HepG2 (cell line): ENCODE data around the gene SLCO2A1. TPM values are rescaled to one million over a fixed set of nuclear protein-coding genes. Genes with fewer than 3 reads are reported as not detected.

Source experiments
- CEBPG ChIP-seq: IDR thresholded peaks from 2 replicates; pipeline ENCODE4 v1.6.1; 2016
- ELF1 ChIP-seq: sonication (generic); formaldehyde crosslinking; IDR thresholded peaks from 2 replicates; pipeline ENCODE4 v1.4.0; 2020; ENCODE audit warnings: missing genetic modification reagents
- ETV5 ChIP-seq: IDR thresholded peaks from 2 replicates; pipeline ENCODE4 v1.6.1; 2018; ENCODE audit warnings: missing biosample characterization, missing genetic modification reagents, inconsistent platforms, borderline replicate concordance
- FOXP1 ChIP-seq, 2 experiments: fragments of 450-650 bp in 1 of 2; IDR thresholded peaks; 2 replicates each; pipeline ENCODE4 v1.6.1; 2017 to 2018; ENCODE audit warnings: antibody characterized with exemption in 1 of 2
- KLF9 ChIP-seq: IDR thresholded peaks from 2 replicates; pipeline ENCODE4 v1.6.1; 2016; ENCODE audit warnings: low read depth
- NCOA2 ChIP-seq: sonication (generic); formaldehyde crosslinking; IDR thresholded peaks from 2 replicates; pipeline ENCODE4 v1.8.0; 2022; ENCODE audit warnings: inconsistent platforms
- NFATC3 ChIP-seq: sonication (generic); formaldehyde crosslinking; IDR thresholded peaks from 2 replicates; pipeline ENCODE4 v1.5.1; 2020; ENCODE audit warnings: mild to moderate bottlenecking, missing genetic modification reagents
- NR2F6 ChIP-seq, 2 experiments: IDR thresholded peaks; 2 replicates each; pipeline ENCODE4 v1.6.1; 2016; ENCODE audit warnings: antibody characterized with exemption in 1 of 2, mild to moderate bottlenecking in 1 of 2
- PRDM10 ChIP-seq: sonication (generic); formaldehyde crosslinking; IDR thresholded peaks from 2 replicates; pipeline ENCODE4 v1.4.0; 2020; ENCODE audit warnings: low read depth, missing genetic modification reagents
- SAP130 ChIP-seq: IDR thresholded peaks from 2 replicates; pipeline ENCODE4 v1.6.1; 2016; ENCODE audit warnings: low read depth
- SP2 ChIP-seq: sonication (generic); formaldehyde crosslinking; IDR thresholded peaks from 2 replicates; pipeline ENCODE4 v1.5.1; 2020; ENCODE audit warnings: mild to moderate bottlenecking, missing genetic modification reagents
- TEAD3 ChIP-seq: optimal IDR thresholded peaks from 2 replicates; pipeline ENCODE3; 2016; ENCODE audit warnings: borderline replicate concordance
- XRCC5 ChIP-seq: fragments of 200-400 bp; formaldehyde crosslinking; optimal IDR thresholded peaks from 2 replicates; pipeline ENCODE3; 2017; ENCODE audit warnings: mild to moderate bottlenecking, low read length
- ZBTB20 ChIP-seq: sonication (generic); formaldehyde crosslinking; IDR thresholded peaks from 2 replicates; pipeline ENCODE4 v1.8.1; 2023; ENCODE audit warnings: missing genetic modification reagents, low read depth, mild to moderate bottlenecking, borderline replicate concordance
- ZBTB7A ChIP-seq: sonication (generic); formaldehyde crosslinking; IDR thresholded peaks from 2 replicates; pipeline ENCODE4 v1.8.0; 2022; ENCODE audit warnings: mild to moderate bottlenecking, missing genetic modification reagents
- ZKSCAN5 ChIP-seq: sonication (generic); formaldehyde crosslinking; IDR thresholded peaks from 2 replicates; pipeline ENCODE4 v1.5.1; 2020; ENCODE audit warnings: mild to moderate bottlenecking, missing genetic modification reagents
- ZNF224 ChIP-seq: sonication (generic); formaldehyde crosslinking; IDR thresholded peaks from 2 replicates; pipeline ENCODE4 v1.5.0; 2020; ENCODE audit warnings: mild to moderate bottlenecking, missing genetic modification reagents
- ZNF431 ChIP-seq: sonication (generic); formaldehyde crosslinking; IDR thresholded peaks from 2 replicates; pipeline ENCODE4 v1.9.0; 2022; ENCODE audit warnings: missing genetic modification reagents, low read depth, mild to moderate bottlenecking, borderline replicate concordance
- ZNF513 ChIP-seq: sonication (generic); formaldehyde crosslinking; conservative IDR thresholded peaks from 2 replicates; pipeline ENCODE4 v1.5.0; 2020; ENCODE audit warnings: missing genetic modification reagents
- ZNF546 ChIP-seq: sonication (generic); formaldehyde crosslinking; conservative IDR thresholded peaks from 2 replicates; pipeline ENCODE4 v1.8.1; 2023; ENCODE audit warnings: mild to moderate bottlenecking, missing genetic modification reagents
- ZNF564 ChIP-seq: sonication (generic); formaldehyde crosslinking; IDR thresholded peaks from 2 replicates; pipeline ENCODE4 v1.8.1; 2023; ENCODE audit warnings: mild to moderate bottlenecking, missing genetic modification reagents
- ZNF569 ChIP-seq: sonication (generic); formaldehyde crosslinking; IDR thresholded peaks from 2 replicates; pipeline ENCODE4 v1.5.0; 2020; ENCODE audit warnings: mild to moderate bottlenecking, missing genetic modification reagents, moderate library complexity, borderline replicate concordance
- ZNF687 ChIP-seq: sonication (generic); formaldehyde crosslinking; IDR thresholded peaks from 2 replicates; pipeline ENCODE4 v1.5.1; 2020; ENCODE audit warnings: mild to moderate bottlenecking, missing genetic modification reagents, moderate library complexity
- polyA plus RNA-seq, 8 experiments: library from polyadenylated mRNA; depleted of rRNA in 3 of 8; stranded (reverse) in 7 of 8; unstranded in 1 of 8; fragments of >200 nt; fragmentation: Illumina TruSeq in 4 of 8; extraction: Trizol in 4 of 8; gene quantifications; 2 replicates each; pipeline versions ENCODE4 v1.2.1 to v1.2.3, GENCODE V29; 2011 to 2016; ENCODE audit warnings: low read depth in 4 of 8, missing spikeins in 1 of 8, mixed read lengths in 1 of 8; ENCODE audit not compliant: insufficient read depth in 1 of 8
- total RNA-seq, 5 experiments: library from RNA; depleted of rRNA; stranded (reverse); fragments of >200 nt; fragmentation: Illumina TruSeq; extraction: Trizol; gene quantifications; 2 replicates each; pipeline ENCODE4 v1.2.3, GENCODE V29; 2016; ENCODE audit warnings: low read depth in 1 of 5

Gene SLCO2A1
- total and polyA plus RNA-seq, 2 of the 13 experiments (the other 11 are each of a cell fraction or from before 2014, with no cell fraction given) = 0.04 TPM; not detected in 1

- TF ChIP-seq ELF1 = peak; percentile 83
- TF ChIP-seq ZNF687 (CRISPR knock-in tag) = 0 out of 2 replicates have a peak, but pooled peaks have one; percentile 12
- TF ChIP-seq PRDM10 (CRISPR knock-in tag) = no peak
- no peak for TF ChIP-seq CEBPG
- TF ChIP-seq ZNF513 (CRISPR knock-in tag) = no peak
- peak; percentile 64 for TF ChIP-seq NR2F6 (IDR thresholded peaks at IDR 0.05)
- TF ChIP-seq NR2F6 (CRISPR knock-in tag; IDR thresholded peaks at IDR 0.05) = peak; percentile 76
- no peak for TF ChIP-seq ZNF224 (CRISPR knock-in tag)
- no peak for TF ChIP-seq FOXP1 (IDR thresholded peaks at IDR 0.05)
- no peak for TF ChIP-seq FOXP1 (CRISPR knock-in tag; IDR thresholded peaks at IDR 0.05)
- no peak for TF ChIP-seq ZKSCAN5 (CRISPR knock-in tag)
- TF ChIP-seq ZNF546 = no peak
- no peak for TF ChIP-seq ZNF564 (CRISPR knock-in tag)
- TF ChIP-seq ZNF569 (CRISPR knock-in tag) = no peak
- no peak for TF ChIP-seq ZNF431
- no peak for TF ChIP-seq ETV5 (CRISPR knock-in tag)
- TF ChIP-seq XRCC5 = no peak
- no peak for TF ChIP-seq ZBTB20 (CRISPR knock-in tag)
- TF ChIP-seq ZBTB7A (CRISPR knock-in tag) = no peak
- no peak for TF ChIP-seq SP2 (CRISPR knock-in tag)
- TF ChIP-seq KLF9 = no peak
- TF ChIP-seq NFATC3 (CRISPR knock-in tag) = no peak
- TF ChIP-seq SAP130 (CRISPR knock-in tag) = peak; percentile 33; the same call in 1 of the 2 replicates
- peak; percentile 90 for TF ChIP-seq TEAD3 (CRISPR knock-in tag)
- no peak for TF ChIP-seq NCOA2
Measured at GRCh38 chr3:134057654-134058110, 28.0 kb upstream of the SLCO2A1 start (continued).
